Thyroid gland (tissue), 4 donors: ENCODE measurements around the gene KCNJ3.

ENCODE experiments used
- CTCF ChIP-seq, 6 experiments: fragments of 200-600 bp in 3 of 6; fragments of 450-650 bp in 3 of 6; sonication (generic) in 3 of 6; IDR thresholded peaks; one replicate each; pipeline ENCODE4 v1.5.1; 2016 to 2019; ENCODE audit warnings: antibody characterized with exemption in 6 of 6, mild to moderate bottlenecking in 2 of 6, inconsistent platforms in 1 of 6, moderate library complexity in 1 of 6
- POLR2A ChIP-seq, 2 donors: fragments of 450-650 bp; IDR thresholded peaks; one replicate each; pipeline ENCODE4 v1.6.1; 2017; ENCODE audit warnings: antibody characterized with exemption in 2 of 2, mild to moderate bottlenecking in 2 of 2, moderate library complexity in 1 of 2

- TF ChIP-seq CTCF (IDR thresholded peaks at IDR 0.05) (no peak), POLR2A (IDR thresholded peaks at IDR 0.05) (no peak)
These were observed 1.6 kb upstream of the KCNJ3 start for GRCh38 chr2:154696810-154697417.
